NCI-H510A treated with DMSO at 0.1 percent for 48 hours (cell line): ENCODE results near the gene PSKH1.

ENCODE experiments used
- DNase-seq: peaks from one replicate; lab custom pipeline; 2025; lab: John Stamatoyannopoulos, UW

Gene PSKH1

GRCh38 chr16:67941469-67942199 is 48.6 kb downstream of the PSKH1 start:
- DNase-seq, result no peak

GRCh38 chr16:67942200-67942509 is 49.1 kb downstream of the PSKH1 start:
- no peak for DNase-seq

GRCh38 chr16:67942510-67943255 is 49.6 kb downstream of the PSKH1 start:
- no peak for DNase-seq

GRCh38 chr16:67943256-67943618 is 50.2 kb downstream of the PSKH1 start:
- DNase-seq, result no peak

GRCh38 chr16:67943619-67944504 is 50.8 kb downstream of the PSKH1 start, which contains the start of gene LCAT:
TSS of gene LCAT (minus strand) at chr16:67944120. CDS start at chr16:67944101, 19 bp downstream.
- no peak for DNase-seq

- DNase-seq, result no peak
Observed at GRCh38 chr16:67944690-67945391, 51.8 kb downstream of the PSKH1 start.

- no peak for DNase-seq
Observed at GRCh38 chr16:67945392-67945933, 52.4 kb downstream of the PSKH1 start.

- no peak for DNase-seq
Observed at GRCh38 chr16:67946128-67946569, 53.1 kb downstream of the PSKH1 start.

- DNase-seq, result no peak
Observed at GRCh38 chr16:67946966-67947558, 54.0 kb downstream of the PSKH1 start.

- DNase-seq, result no peak
Observed at GRCh38 chr16:67948015-67948414, 55.0 kb downstream of the PSKH1 start.

GRCh38 chr16:67949645-67950044 is 56.6 kb downstream of the PSKH1 start:
- DNase-seq, result no peak

- no peak for DNase-seq
Observed at GRCh38 chr16:67950335-67950843, 57.3 kb downstream of the PSKH1 start.

- DNase-seq, result no peak
Observed at GRCh38 chr16:67951485-67951884, 58.4 kb downstream of the PSKH1 start.

- no peak for DNase-seq
Observed at GRCh38 chr16:67953641-67954375, 60.8 kb downstream of the PSKH1 start.

GRCh38 chr16:67954421-67955196 is 61.6 kb downstream of the PSKH1 start:
- no peak for DNase-seq

GRCh38 chr16:67957622-67958021 is 64.6 kb downstream of the PSKH1 start:
- no peak for DNase-seq

GRCh38 chr16:67959536-67960329 is 66.7 kb downstream of the PSKH1 start:
- no peak for DNase-seq

- peak; percentile 93 for DNase-seq
Observed at GRCh38 chr16:67961551-67961957, 68.5 kb downstream of the PSKH1 start.

GRCh38 chr16:67962135-67962534 is 69.1 kb downstream of the PSKH1 start:
- DNase-seq, result no peak
